ENCODE data around the gene ARVCF. TPM values are rescaled to one million over a fixed set of nuclear protein-coding genes. Genes with fewer than 3 reads are reported as not detected.

The ARVCF gene
- total and polyA plus RNA-seq, 9 of the 15 experiments (the other 6 are each of a cell fraction or from before 2014, with no cell fraction given) = 0.03 to 97.4 (median 15.6) TPM

GRCh38 chr22:19967850-19968449 is 48.7 kb downstream of the ARVCF start (continued):
- TF ChIP-seq RREB1 (CRISPR knock-in tag; IDR thresholded peaks at IDR 0.05) (no peak), ZBTB7A (IDR thresholded peaks at IDR 0.05; ENCODE audit: borderline replicate concordance, control insufficient read depth, low read depth, low read length) (peak; percentile 12; the same call in 1 of the 2 replicates), PTBP1 (IDR thresholded peaks at IDR 0.05; ENCODE audit: low read depth, low read length) (0 out of 2 replicates have a peak, but pooled peaks have one; percentile 27), PHB (CRISPR knock-in tag; IDR thresholded peaks at IDR 0.05) (peak; percentile 78; the same call in 1 of the 2 replicates), HDAC8 (tag; IDR thresholded peaks at IDR 0.05) (no peak), CREB5 (CRISPR knock-in tag; IDR thresholded peaks at IDR 0.05) (no peak), ARID4B (CRISPR knock-in tag; IDR thresholded peaks at IDR 0.05) (no peak), CHCHD3 (CRISPR knock-in tag; IDR thresholded peaks at IDR 0.05) (0 out of 2 replicates have a peak, but pooled peaks have one; percentile 1), CBX8 (IDR thresholded peaks at IDR 0.05; ENCODE audit: borderline replicate concordance, extremely low read depth, low read depth, low read length, poor library complexity, severe bottlenecking) (no peak), WHSC1 (IDR thresholded peaks at IDR 0.05; ENCODE audit: low read length) (peak; percentile 19), CBFA2T3 (IDR thresholded peaks at IDR 0.05) (no peak), POLR2A (conservative IDR thresholded peaks at IDR 0.05) (peak; percentile 42), SRF (CRISPR knock-in tag; IDR thresholded peaks at IDR 0.05) (0 out of 4 replicates have a peak, but pooled peaks of 1 of the 2 experiments have one; percentile 18), MTF1 (CRISPR knock-in tag; IDR thresholded peaks at IDR 0.05; ENCODE audit: borderline replicate concordance) (no peak)

Data from K562 (cell line).